ENCODE results near the gene OMP.

Gene OMP

GRCh38 chr11:77143405-77144020 is 40.9 kb downstream of the OMP start:
- TF ChIP-seq CTCF (IDR thresholded peaks at IDR 0.05; ENCODE audit: insufficient read depth, low read depth, low read length, missing control alignments), result no peak
- DNase-seq (ENCODE audit: low read depth), result no peak
- H3K4me3 ChIP-seq (ENCODE audit: low read length), result no peak overlapping the region

GRCh38 chr11:77144196-77144856 is 41.7 kb downstream of the OMP start:
- DNase-seq (ENCODE audit: low read depth), result no peak
- no peak for TF ChIP-seq CTCF (IDR thresholded peaks at IDR 0.05; ENCODE audit: insufficient read depth, low read depth, low read length, missing control alignments)
- no peak overlapping the region for H3K4me3 ChIP-seq (ENCODE audit: low read length)

- no peak overlapping the region for H3K4me3 ChIP-seq (ENCODE audit: low read length)
- TF ChIP-seq CTCF (IDR thresholded peaks at IDR 0.05; ENCODE audit: insufficient read depth, low read depth, low read length, missing control alignments), result no peak
- DNase-seq (ENCODE audit: low read depth), result no peak
Observed at GRCh38 chr11:77144857-77145428, 42.3 kb downstream of the OMP start.

- DNase-seq (ENCODE audit: low read depth), result no peak
- TF ChIP-seq CTCF (IDR thresholded peaks at IDR 0.05; ENCODE audit: insufficient read depth, low read depth, low read length, missing control alignments), result no peak
- H3K4me3 ChIP-seq (ENCODE audit: low read length), result no peak overlapping the region
Observed at GRCh38 chr11:77146261-77147035, 43.8 kb downstream of the OMP start.

- no peak overlapping the region for H3K4me3 ChIP-seq (ENCODE audit: low read length)
- no peak for DNase-seq (ENCODE audit: low read depth)
- no peak for TF ChIP-seq CTCF (IDR thresholded peaks at IDR 0.05; ENCODE audit: insufficient read depth, low read depth, low read length, missing control alignments)
Observed at GRCh38 chr11:77147036-77147315, 44.3 kb downstream of the OMP start.

GRCh38 chr11:77147668-77148321 is 45.2 kb downstream of the OMP start:
- peak; percentile 29 for DNase-seq (ENCODE audit: low read depth)
- peak overlapping the region; percentile 22 for H3K4me3 ChIP-seq (ENCODE audit: low read length)
- no peak for TF ChIP-seq CTCF (IDR thresholded peaks at IDR 0.05; ENCODE audit: insufficient read depth, low read depth, low read length, missing control alignments)
